Inflammatory macrophage treated with lipopolysaccharide for 1 hour (primary cell): ENCODE data around the gene PCDHGA2.
"Not testable (repeated sequence)": the region's sequence is repeated elsewhere in the genome, so short reads cannot be mapped to it uniquely, and the experiment has no call there.

ENCODE experiments used
- DNase-seq, 2 donors: peaks; one replicate each; pipeline ENCODE4 v3.0.0-alpha.2; 2020 to 2022

Gene PCDHGA2

GRCh38 chr5:141349917-141350619 is 11.5 kb downstream of the PCDHGA2 start, which contains the start of gene PCDHGB1:
TSS of gene PCDHGB1 (plus strand) at chr5:141350099. CDS start at chr5:141350261, 162 bp downstream.
- peak in 1 of 2 donors; percentile 7 for DNase-seq

- no peak for DNase-seq
Observed at GRCh38 chr5:141351591-141351990, 13.0 kb downstream of the PCDHGA2 start.

GRCh38 chr5:141354900-141355469 is 16.4 kb downstream of the PCDHGA2 start, which contains the start of gene PCDHGA4:
TSS of gene PCDHGA4 (plus strand) at chr5:141355021. CDS start at chr5:141355108, 87 bp downstream.
- no peak for DNase-seq

GRCh38 chr5:141355641-141356040 is 17.1 kb downstream of the PCDHGA2 start:
- DNase-seq, result no peak

GRCh38 chr5:141356133-141356532 is 17.6 kb downstream of the PCDHGA2 start:
- no peak for DNase-seq

- DNase-seq, result no peak
Observed at GRCh38 chr5:141356950-141357349, 18.4 kb downstream of the PCDHGA2 start.

GRCh38 chr5:141359790-141360426 is 21.3 kb downstream of the PCDHGA2 start, which contains the start of gene PCDHGB2:
TSS of gene PCDHGB2 (plus strand) at chr5:141359994. CDS start at chr5:141360136, 142 bp downstream.
- peak; percentile 10 to 20 for DNase-seq

GRCh38 chr5:141360685-141361084 is 22.1 kb downstream of the PCDHGA2 start:
- DNase-seq, result no peak

GRCh38 chr5:141362719-141363118 is 24.2 kb downstream of the PCDHGA2 start:
- DNase-seq, result no peak

GRCh38 chr5:141363952-141364660 is 25.5 kb downstream of the PCDHGA2 start, which contains the start of gene PCDHGA5:
TSS of gene PCDHGA5 (plus strand) at chr5:141364162. CDS start at chr5:141364331, 169 bp downstream.
- no peak for DNase-seq

GRCh38 chr5:141366016-141366896 is 27.7 kb downstream of the PCDHGA2 start:
- DNase-seq, result no peak

GRCh38 chr5:141369994-141370848 is 31.7 kb downstream of the PCDHGA2 start, which contains the start of gene PCDHGB3:
TSS of gene PCDHGB3 (plus strand) at chr5:141370242. CDS start at chr5:141370395, 153 bp downstream.
- peak in 1 of 2 donors; percentile 25 for DNase-seq

- DNase-seq, result no peak
Observed at GRCh38 chr5:141371572-141372475, 33.3 kb downstream of the PCDHGA2 start.

- no peak for DNase-seq
Observed at GRCh38 chr5:141373673-141374317, 35.2 kb downstream of the PCDHGA2 start, which contains the start of gene PCDHGA6. TSS of gene PCDHGA6 (plus strand) at chr5:141373891. CDS start at chr5:141374084, 193 bp downstream.

GRCh38 chr5:141374627-141375026 is 36.1 kb downstream of the PCDHGA2 start:
- DNase-seq, result no peak

- DNase-seq, result not testable (repeated sequence)
Observed at GRCh38 chr5:141375444-141376155, 37.0 kb downstream of the PCDHGA2 start.

- no peak for DNase-seq
Observed at GRCh38 chr5:141382469-141383294, 44.1 kb downstream of the PCDHGA2 start, which contains the start of gene PCDHGA7. TSS of gene PCDHGA7 (plus strand) at chr5:141382742. CDS start at chr5:141382900, 158 bp downstream.
